ENCODE data around the gene GSTM2. TPM values are rescaled to one million over a fixed set of nuclear protein-coding genes. Genes with fewer than 3 reads are reported as not detected.
A peak's percentile ranks its signal among the peaks of the same experiment; 100 is the strongest.

GSTM2 gene
- total RNA-seq (12.0 and 21.5 TPM in 2 replicates), polyA plus RNA-seq (23.6 and 27.1 TPM in 2 replicates), polyA minus RNA-seq (13.5 and 14.5 TPM in 2 replicates), Bru-seq, nascent RNA (percentile 26 among the genes with signal in this experiment), BruChase-seq, experiment 1, labeled RNA remaining after a 6-hour chase (percentile 23 among the genes with signal in this experiment), BruChase-seq, experiment 2, labeled RNA remaining after a 2-hour chase (percentile 21 among the genes with signal in this experiment)
- 7.7 and 11.7 TPM in 2 replicates for polyA plus RNA-seq (2011; cell fraction: cytosol; rRNA removed)
- polyA plus RNA-seq (2011; cell fraction: nucleus; rRNA removed), result 110 and 171 TPM in 2 replicates
- 13.3 and 25.1 TPM in 2 replicates for polyA plus RNA-seq (2012)
- polyA minus RNA-seq (2011; cell fraction: cytosol; rRNA and poly(A)+ RNA removed), result not detected
- 8.7 and 9.2 TPM in 2 replicates for polyA minus RNA-seq (2011; cell fraction: nucleus; rRNA and poly(A)+ RNA removed)
- long read RNA-seq, transcript GSTM2-201 (8 exons, 1,157 nt), result major isoform, 18 of 28 reads
- long read RNA-seq, partial matches to known transcripts, result 4 of 28 reads
- long read RNA-seq, other reads (novel, unspliced or antisense), result 5 of 28 reads

DNA sequence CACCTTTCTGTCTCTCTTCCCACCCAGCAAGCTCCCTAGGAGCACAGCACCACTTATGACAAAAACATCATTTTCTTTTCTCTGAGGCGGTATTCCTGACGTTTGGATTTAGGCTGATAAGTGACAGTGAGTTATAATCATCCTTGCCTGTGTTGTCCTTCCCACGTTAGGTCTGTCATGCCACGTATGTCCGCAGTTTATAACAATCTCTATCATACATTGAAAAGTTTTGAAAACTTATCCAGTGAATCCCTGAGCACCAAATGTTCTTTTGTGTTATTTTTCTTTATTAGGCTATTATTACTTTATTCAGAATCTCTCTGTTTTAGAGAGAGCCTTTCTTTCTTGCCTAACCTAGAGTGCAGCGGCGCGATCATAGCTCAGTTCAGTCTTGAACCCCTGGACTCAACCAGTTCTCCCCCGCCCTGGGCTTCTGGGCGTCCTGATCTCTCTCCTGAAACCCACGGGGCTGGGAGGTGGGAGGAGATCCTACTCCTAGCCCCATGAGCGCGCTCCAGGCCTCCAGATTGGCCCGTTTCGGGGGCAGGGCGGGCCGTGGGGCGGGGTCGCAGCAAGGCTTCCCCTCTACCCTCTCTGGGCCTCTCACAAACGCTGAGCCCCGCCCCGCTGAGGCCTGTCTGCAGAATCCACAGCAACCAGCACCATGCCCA, at the start of gene GSTM2:
TSS of gene GSTM2 (plus strand) at position 606 of the 671 bp plus-strand sequence. CDS start at position 665, 59 bp downstream.
- peak; percentile 91 for FAIRE-seq
- Histone ChIP-seq H4K20me1 (replicated peaks; ENCODE audit: control insufficient read depth, extremely low read depth, insufficient read depth, low read length) (no peaks in the 10 kb centered on the region), H3K4me1 (ENCODE audit: control insufficient read depth, extremely low read depth, insufficient read depth, low read length) (peaks cover 5% of the 10 kb centered on the region), H3K9me1 (replicated peaks; ENCODE audit: control insufficient read depth, extremely low read depth, insufficient read depth, low read length) (no peaks in the 10 kb centered on the region), H2AFZ (ENCODE audit: low read depth, low read length) (peak within 1 kb of the TSS; percentile 65), H3K4me2 (ENCODE audit: insufficient read depth, low read length) (peak within 1 kb of the TSS; percentile 75), H3K9ac (replicated peaks; ENCODE audit: extremely low read depth, insufficient read depth, low read length) (peak within 1 kb of the TSS; percentile 19), H3K79me2 (ENCODE audit: control insufficient read depth, insufficient read depth, low read length) (no peaks in the 10 kb centered on the region), H3K27ac (ENCODE audit: insufficient read depth, low read depth, low read length) (no peak within 1 kb of the TSS), H3K27me3 (ENCODE audit: control insufficient read depth in 2 of 2, insufficient read depth in 2 of 2, low read length in 2 of 2) (no peaks in the 10 kb centered on the region), H3K36me3 (ENCODE audit: control insufficient read depth in 2 of 2, extremely low read depth in 1 of 2, insufficient read depth in 2 of 2, low read length in 2 of 2) (no peaks in the 10 kb centered on the region), H3K4me3 (replicated peaks in 1 of 3; ENCODE audit: insufficient read depth in 1 of 3, low read depth in 1 of 3, low read length in 3 of 3) (peak within 1 kb of the TSS; percentile 13 to 33 (median 15)), H3K9me3 (replicated peaks; ENCODE audit: control insufficient read depth, insufficient read depth, low read length) (no peaks in the 10 kb centered on the region)
- intact Hi-C loops (cut with micrococcal nuclease) (loop anchor here (1.0 to 5.0 kb wide), 2 partner anchors 39 to 95 kb away; partner anchors contain the start of gene EPS8L3), dilution Hi-C loops (cut with MboI; ENCODE audit: extremely low pct_ligation_motif_present, low sequenced_read_pairs) (no loop called here)
- ChIA-PET POLR2A (no interaction called here), CTCF (interaction anchor here (0.7 to 3.4 kb wide), 3 partner anchors 15 to 27 kb away, joined by 3 to 20 read pairs (median 4); no protein-coding TSS in a partner anchor)
- no TSS peak for BruUV-seq (replicated peaks)
- peak; percentile 85 for DNase-seq (ENCODE audit: low read depth, low spot score)
- TF ChIP-seq, protein P1, sequence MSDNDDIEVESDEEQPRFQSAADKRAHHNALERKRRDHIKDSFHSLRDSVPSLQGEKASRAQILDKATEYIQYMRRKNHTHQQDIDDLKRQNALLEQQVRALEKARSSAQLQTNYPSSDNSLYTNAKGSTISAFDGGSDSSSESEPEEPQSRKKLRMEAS (IDR thresholded peaks at IDR 0.05; ENCODE audit: insufficient read depth, insufficient read length), result no peak
- TF ChIP-seq JUN (IDR thresholded peaks at IDR 0.05; ENCODE audit: borderline replicate concordance, insufficient read depth, insufficient read length, low read depth) (no peak), POLR2A (IDR thresholded peaks at IDR 0.05; ENCODE audit: low read depth, low read length) (no peak), FOS (IDR thresholded peaks at IDR 0.05; ENCODE audit: borderline replicate concordance, insufficient read depth, low read length) (no peak), GATA2 (IDR thresholded peaks at IDR 0.05; ENCODE audit: insufficient read depth, insufficient read length, low read depth, low read length) (no peak)
- TF ChIP-seq, protein P2, sequence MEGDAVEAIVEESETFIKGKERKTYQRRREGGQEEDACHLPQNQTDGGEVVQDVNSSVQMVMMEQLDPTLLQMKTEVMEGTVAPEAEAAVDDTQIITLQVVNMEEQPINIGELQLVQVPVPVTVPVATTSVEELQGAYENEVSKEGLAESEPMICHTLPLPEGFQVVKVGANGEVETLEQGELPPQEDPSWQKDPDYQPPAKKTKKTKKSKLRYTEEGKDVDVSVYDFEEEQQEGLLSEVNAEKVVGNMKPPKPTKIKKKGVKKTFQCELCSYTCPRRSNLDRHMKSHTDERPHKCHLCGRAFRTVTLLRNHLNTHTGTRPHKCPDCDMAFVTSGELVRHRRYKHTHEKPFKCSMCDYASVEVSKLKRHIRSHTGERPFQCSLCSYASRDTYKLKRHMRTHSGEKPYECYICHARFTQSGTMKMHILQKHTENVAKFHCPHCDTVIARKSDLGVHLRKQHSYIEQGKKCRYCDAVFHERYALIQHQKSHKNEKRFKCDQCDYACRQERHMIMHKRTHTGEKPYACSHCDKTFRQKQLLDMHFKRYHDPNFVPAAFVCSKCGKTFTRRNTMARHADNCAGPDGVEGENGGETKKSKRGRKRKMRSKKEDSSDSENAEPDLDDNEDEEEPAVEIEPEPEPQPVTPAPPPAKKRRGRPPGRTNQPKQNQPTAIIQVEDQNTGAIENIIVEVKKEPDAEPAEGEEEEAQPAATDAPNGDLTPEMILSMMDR (IDR thresholded peaks at IDR 0.05; ENCODE audit: extremely low read depth in 1 of 2, insufficient read depth in 1 of 2, low read depth in 1 of 2, low read length in 2 of 2), result no peak
